GM18858 (cell line): Measurements from ENCODE around the gene LYPD6B.

Experiments
- ATAC-seq: cut with Tn5 transposase; IDR thresholded peaks from one replicate; pipeline ENCODE4 v1.9.1; 2021; ENCODE audit not compliant: unreplicated experiment

LYPD6B gene

DNA sequence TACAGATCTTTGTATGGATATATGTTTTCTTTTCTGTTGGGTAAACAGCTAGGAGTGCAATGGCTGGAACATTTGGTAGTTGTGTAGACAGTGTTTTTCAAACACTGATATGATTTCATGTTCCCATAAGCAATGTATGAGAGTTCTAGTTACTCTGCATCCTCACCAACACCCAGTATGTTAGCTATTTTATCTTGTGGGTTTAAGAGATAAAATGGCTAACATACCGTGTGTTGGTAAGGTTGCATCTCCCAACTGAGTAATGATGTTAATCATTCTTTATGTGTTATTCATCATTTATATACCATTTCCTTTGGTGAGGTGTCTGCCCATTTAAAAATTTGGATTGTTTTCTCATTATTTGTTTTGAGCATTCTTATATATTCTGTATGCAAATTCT lies 65.7 kb downstream of the LYPD6B start:
- no peak for ATAC-seq

DNA sequence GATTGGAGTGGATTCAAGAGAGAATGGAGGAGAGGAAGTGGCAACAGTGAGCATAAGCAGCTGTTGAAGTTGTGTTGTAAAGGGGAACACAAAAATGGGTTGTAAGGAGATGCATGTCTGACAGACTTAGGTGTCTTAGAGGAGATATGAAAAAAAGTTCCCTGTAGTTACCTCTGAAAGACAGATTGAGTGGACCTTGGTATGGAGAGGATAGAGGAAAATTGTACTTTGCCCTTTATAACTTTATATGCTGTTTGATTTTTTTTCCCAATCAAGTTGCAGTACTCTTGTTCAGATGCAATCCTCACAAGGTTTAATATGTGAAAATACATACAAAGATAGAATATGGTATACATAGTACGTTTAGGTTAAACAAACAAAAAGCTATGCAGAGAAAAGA lies 73.6 kb downstream of the LYPD6B start:
- ATAC-seq: no peak

DNA sequence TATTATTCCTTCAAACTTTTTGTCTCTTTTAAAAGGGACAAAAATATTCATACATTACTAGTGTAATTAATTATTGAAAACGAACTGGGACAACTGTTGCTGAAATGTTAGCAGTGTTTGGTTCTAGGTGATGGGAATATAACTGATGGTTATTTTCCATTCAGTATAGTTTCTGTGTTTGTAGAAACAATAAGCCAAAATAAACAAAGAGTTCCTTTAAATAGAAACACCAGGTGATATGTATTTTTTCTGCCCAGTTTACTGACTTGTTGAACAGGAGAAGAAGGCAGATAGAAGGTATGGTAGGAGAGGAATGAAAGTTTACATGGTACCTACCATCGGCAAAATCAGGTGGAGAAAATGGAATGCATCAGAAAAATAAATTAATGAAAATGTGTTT lies 74.2 kb downstream of the LYPD6B start:
- no peak for ATAC-seq

DNA sequence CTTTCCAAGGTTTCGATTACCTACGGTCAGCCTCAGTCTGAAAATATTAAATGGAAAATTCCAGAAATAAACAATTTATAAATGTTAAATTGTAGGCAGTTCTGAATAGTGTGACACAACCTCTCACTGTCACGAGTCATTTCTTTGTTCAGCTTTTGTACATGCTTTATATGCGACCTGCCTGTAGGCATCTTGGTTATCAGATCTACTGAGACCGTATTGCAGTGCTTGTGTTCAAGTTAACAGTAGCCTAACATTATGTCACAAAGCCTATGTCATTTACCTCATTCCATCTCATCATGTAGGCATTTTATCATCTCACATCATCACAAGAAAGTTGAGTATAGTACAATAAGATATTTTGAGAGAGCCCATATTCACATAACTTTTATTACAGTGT lies 77.3 kb downstream of the LYPD6B start:
- ATAC-seq: no peak

DNA sequence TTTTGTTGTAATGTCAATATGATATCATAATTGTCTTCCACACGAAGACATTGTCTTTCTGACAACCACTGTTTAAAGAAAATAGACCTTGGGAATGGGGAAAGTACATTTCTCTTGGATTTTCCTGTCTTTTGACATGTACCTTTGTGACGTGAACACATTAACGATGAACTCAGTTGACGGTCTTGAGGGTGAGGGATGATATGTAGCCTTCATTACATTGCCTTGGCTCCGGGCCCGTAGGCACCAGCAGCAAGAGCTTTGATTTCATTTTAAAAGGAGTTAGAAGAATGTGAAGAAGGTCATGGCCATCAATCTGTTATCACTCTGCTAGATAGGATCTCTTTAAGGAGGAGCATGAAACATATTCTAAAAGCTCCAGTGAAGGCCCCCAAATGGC lies 80.9 kb downstream of the LYPD6B start:
- ATAC-seq: no peak

DNA sequence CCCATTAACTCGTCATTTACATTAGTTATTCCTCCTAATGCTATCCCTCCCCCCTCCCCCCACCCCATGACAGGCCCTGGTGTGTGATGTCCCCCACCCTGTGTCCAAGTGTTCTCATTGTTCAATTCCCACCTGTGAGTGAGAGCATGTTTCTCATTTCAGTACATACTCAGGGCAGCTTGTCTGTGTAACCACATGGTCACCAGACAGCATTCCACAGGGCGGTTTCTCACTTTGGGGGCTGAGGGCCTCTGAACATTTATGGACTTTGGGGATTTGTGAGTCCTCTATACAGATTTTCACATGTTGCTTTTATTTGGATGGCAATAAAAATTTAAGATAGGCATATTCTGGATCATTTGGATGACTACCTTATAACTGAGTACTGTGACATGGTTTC lies 84.0 kb downstream of the LYPD6B start:
- ATAC-seq: no peak

DNA sequence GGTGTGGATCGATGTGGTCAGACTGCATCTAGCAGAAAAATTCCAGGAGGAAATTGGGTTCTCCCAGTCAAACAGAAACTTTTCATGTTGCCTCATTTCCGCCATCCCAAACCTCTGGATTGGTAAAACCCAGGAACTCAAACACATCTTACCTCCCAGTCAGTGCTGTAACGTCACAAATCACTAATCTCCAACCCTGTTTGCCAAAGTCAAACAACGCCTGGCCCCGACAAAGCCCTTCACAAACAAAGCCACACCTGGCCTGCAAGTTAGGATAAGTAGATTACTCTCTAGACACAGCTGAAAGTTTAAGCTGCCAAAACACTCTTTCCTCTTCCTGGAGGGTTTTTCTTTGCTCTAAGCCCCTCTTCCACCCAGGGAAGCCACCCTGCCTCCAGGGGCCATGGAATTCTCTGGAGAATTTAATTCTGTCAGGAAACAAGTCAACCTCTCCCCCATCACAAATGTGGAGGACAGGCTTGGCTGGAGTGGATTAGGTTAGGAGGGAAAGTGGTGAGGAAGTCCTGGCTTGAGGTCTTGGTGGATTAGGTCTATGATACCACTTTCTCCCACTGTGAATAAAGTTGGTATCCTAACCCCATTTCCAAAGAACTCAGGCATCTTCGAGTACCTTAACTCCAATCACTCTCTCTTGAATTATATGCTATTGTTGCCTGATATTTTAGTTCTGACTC lies 86.7 kb downstream of the LYPD6B start:
- no peak for ATAC-seq

DNA sequence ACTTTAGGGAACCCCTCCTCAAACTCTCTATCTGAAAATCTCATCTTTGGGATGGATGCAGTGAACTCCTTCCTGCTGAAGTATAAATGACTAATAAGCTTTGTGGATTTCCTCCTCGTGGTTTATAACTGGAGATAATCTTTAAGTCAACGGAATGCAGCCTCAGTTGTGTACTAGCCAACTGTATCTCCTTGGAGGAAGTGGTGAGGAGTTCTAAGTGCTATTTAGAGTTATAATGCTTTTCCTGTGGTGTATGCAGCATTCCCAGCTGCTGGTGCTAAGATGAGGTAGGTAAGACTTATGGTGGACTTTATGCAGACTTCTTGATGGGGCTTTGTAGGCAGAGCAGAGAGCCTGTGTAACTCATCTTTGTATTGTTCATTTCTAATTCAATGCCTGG lies 90.9 kb downstream of the LYPD6B start:
- ATAC-seq: no peak

DNA sequence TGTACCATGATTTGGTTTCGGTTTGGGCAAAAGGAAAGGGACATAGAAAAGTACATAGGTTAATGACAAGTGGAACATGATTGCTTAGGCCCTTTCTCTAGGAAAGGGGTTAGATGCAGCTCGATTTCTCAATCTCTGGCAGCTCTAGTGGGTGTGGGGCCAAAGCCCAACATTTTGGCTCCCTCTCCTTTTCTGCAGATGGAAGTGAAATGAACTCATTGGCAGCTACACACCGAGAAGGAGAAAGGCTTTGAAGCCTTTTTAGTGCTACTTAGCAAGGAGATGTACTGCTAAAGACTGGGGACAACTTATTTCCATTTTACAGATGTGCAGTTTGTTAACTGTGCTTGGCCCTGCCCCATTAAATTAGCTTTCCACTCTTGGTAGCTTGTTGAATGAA lies 93.8 kb downstream of the LYPD6B start:
- ATAC-seq: no peak

DNA sequence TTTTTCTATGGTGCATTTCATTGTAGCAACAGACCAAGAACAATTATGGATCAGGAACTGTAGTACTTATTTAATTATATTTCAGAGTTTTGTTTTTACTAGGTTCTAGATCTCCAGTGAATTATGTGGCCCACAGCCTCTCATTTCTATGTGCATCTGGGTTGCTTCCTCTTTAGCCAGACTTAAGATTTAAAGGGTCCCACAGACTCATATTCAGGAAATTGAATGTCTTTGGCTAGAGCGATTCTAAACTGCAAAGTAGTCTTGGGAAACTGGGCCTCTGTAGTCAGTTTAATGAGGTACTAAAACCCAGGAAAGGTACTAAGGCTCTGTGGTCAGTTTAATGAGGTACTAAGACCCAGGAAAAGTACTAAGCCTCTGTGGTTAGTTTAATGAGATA lies 94.4 kb downstream of the LYPD6B start:
- no peak for ATAC-seq

DNA sequence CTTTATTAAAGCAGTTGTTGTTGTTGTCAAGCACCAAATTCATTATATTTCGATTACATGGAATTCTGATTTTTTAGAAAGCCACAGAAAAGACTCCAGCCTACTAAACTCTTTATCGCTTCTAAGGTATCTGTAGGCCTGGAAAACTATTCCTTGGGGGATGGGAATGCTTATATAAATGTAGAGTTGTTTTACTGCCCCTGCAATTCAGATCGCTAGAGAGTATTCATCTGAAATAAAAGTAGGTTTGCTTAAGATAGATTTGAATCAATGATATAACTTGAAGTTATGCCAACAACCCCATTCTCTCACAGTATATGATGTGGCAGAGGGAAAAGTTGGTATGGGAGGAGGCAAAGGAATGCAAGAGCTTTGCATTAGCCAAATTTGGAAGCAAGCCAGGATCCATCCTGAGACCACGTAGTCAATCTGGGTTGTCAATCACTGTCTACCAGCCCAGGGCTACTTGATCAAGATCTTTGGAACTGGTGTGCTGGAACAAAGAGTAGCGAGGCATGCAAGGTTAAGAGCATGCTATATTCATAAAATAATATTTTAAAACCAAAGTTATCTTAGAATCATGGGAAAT lies 95.9 kb downstream of the LYPD6B start:
- ATAC-seq: no peak

DNA sequence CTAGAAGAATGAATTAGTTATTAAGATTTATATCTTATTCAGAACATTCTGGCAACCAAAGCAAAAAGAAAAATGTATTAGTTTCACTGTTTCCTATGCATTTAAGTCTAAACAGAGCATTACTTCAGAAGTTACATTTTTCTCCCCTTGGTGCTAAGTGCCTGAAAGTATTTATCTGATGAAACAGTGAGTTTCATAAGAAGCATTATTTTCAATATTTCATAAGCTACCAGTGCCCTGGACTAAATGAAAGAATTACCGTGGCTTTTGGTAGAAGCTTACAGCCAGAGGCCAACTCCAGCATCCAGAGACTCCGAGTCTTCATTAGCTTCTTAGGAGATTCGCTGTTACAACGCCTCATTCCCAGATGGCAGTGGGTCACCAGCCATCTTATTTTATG lies 97.6 kb downstream of the LYPD6B start:
- no peak for ATAC-seq

DNA sequence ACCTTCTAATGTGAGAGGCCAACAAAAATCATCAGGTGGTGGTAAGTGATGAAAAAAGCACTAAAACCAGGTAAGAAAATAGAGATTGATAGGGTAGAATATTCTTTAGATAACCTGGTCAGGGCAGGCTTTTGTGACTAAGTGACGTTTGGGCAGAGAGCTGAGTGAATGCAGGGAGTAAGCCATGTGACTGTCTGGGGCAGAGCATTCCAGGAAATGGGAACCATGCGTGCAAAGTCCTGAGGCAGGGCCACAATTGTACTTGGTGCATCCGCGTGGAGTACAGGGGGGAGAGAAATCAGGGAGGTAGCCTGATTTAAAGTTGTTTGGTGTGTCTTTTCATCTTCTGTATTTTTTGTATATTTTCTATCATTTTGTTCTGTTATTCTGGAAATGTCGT lies 102.5 kb downstream of the LYPD6B start:
- ATAC-seq: no peak

DNA sequence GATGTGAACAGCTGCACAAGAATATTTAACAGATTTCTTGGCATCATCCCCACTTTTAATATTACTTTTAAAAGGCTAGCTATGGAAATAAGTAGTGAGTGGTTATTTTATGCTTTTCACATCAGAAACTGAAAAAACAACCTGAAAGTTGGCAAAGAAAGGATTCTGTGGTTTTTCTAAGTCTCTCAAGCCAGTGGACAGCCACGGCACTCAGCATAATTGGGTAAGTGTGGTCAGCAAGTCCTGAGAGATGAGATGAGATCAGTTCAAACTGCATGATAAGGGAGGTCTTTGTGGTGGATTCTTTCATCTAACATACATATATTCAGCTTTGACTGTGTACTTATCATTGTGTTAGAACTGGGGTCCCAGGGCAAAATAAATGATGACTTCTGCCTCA lies 105.2 kb downstream of the LYPD6B start:
- ATAC-seq: no peak

DNA sequence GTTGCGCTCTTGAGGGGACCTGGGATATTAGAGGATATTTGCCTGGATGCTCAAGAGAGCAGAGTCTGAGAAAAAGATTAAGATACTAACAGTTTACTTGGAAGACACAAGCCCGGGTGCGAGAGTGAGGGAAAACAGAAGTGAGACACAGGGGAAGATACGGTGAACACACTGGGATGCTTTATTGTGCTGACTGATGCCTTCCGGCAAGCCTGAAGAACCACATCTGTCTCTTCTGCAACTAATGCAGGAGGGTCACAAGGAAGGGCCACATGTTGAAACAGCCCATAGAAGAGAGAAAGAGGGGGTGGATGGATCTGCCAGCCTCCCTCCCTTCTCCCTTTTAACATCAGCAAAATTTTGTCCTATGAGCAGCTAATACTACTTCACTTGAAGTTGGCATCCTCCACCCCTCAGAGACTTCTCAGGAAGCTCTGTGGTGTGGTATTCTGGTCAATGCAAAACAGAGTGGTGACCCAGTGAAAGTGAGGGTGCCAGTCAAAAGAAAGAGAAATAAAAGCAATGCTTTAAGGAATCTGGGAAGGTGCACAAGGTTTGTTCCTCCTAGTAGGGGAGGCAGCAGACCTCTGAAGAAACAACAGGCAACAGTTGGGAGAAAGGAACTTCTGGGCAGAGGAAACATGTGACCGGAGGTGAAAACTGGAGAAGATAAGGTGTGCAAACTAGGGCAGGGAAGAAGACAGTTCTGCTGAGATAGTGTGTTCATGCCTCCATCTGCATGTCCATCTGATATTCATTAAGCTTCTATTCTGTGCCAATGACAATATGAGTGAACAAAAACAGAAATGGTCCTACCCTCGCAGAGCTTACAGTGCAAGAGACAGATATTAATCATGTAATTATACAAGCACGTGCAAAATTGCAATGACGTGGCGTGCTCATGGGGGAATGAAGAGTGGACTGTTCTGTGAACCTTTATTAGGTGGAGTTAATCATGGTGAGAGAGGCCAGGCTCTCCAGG lies 107.1 kb downstream of the LYPD6B start:
- ATAC-seq: no peak

DNA sequence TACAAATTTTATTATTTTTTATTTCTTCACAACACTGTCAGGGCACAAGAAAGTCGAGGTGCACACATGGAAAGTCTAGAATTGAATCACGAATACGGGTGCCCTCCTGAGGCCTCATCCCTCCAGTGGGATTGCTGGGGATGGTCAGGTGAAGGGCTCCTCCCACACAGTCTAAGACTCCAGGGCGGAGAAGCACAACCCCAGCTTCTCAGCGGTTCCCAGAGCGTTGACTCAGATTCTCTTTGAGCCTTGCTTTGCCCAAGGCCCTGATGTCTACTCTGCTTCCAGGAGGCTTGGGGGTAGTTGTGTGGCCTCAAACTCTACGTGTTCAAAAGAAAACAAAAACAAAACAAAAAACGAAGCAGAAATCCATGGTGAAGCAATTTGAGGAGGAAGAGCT lies 108.4 kb downstream of the LYPD6B start:
- no peak for ATAC-seq

DNA sequence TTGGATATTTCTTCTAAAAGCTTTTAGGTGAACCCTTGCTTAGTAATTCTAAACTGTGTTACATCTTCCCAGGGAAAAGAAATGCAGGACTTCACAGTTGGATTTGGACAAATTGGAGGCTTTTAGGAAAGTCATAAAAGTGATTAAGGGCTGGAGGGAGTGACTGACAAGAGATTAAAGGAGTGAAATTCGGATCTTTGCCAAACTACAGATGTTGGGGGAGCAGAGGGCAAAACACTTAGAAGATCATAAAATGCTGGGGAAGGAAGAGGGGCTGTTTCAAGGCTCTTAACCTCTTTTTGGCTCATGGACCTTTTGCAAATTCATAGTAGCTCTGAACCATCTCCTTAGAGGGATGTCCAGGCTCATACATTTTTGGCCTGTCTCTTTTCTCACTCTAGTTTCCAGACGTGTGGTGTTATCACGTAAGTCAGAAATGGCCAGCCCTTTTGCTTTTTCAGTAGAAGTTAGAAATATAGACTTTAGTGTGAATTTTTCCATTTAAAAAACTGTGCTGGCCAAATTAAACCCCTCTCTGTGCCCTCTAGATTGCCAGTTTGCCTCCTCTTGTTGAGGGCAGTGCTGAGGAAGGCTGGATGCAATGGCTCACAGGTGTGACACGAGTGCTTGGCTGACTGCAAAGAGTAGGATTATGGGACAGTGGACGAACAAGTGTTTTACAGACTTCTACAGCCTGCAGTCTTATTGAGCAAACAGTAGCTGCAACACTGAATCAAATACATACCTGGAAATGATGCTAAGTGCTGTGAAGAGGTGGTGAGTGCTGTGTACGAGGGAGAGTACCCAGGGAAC lies 109.9 kb downstream of the LYPD6B start:
- ATAC-seq: no peak

DNA sequence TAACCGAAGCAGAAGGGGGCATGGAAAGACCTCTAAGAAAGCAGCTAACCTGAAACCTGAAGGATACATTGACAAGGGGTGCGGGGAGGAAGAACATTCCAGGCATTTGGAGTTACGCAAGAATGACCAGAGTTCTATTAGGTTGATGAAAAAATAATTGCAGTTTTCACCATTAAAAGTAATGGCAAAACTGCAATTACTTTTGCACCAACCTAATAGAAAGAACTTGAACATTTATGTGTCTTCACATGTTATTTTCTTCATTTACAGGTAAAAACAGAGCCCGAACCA lies 110.5 kb downstream of the LYPD6B start:
- ATAC-seq: no peak

DNA sequence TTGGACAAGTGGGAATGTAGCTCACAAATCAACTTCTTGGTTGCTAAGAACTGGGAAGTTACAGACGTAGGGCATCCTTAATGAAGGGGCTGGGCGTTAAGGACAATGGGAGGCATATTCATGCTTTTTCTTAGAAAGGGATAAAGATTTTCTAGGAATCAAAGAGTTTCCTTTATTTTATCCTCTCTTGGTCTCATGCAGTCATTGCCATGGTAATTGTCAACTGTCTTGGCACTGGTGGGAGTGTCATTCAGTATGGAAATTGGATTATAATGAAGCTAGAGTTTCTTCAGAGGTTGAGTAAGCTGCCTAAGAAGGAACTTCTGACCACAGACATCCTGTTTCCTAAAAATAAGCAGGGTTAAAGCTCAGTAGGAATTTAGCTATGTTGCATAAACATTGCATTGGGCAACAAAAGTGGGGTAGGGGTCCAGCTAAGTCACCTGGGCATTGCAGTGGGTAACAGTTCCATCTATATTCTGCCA lies 114.0 kb downstream of the LYPD6B start:
- ATAC-seq: no peak

DNA sequence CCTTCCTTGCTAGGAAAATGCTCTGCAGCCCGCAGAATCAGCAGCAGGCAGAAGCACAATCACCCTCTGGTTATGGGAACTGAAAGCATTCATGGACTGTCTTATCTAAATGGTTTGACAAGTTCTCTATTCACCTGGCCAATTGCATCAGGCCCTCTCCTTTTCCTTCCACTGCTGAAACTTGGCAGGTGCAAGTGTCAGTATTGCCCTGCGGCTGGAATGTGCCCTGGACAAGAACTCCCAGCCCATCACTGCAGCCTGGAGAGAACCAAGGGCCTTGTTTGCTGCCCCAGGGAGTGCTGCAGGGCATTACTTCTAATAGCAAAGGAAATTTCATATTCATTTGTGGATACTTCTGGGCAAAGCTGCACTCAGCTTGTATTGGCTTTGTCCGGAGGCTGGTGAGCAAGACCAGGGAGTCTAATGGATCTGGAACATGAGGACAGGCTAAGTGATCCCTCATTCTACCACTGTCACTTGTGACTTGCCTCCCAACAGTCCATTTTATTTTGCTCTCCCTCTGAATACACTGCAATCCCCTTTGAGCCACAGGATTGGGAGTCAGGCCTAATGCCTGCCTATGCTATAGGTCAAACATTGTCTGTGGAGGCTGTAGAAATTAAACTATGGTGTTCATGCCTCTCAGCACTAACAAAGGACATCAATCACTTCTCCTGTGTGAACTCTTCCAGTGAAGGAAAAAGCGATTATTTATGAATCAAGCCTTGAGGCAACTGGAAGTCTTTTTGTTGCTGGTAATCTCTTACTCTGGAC lies 116.9 kb downstream of the LYPD6B start:
- ATAC-seq: no peak
